Raji (cell line): ENCODE measurements around the gene OMP.

ENCODE experiments used
- POLR2A ChIP-seq: IDR thresholded peaks from 2 replicates; pipeline ENCODE4 v1.6.1; 2011; ENCODE audit warnings: low read depth, low read length, control low read depth; ENCODE audit not compliant: insufficient read depth

OMP gene

DNA sequence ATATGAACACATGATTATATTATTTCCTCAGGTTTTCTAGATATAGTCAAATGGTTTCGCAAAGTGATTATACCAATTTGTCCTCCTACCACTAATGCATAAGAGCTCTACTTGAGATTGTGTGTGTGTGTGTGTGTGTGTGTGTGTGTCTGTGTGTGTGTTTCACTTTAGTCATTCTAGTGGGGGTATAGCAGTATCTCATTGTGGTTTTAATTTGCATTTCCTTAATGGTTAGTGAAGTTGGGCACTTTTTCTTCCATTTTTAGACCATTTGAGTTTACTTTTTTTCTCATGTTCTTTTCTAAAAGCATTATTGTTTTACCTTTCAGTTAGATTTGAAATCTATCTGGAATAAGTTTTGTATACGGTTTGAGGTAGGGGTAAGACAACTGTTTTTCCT lies 23.0 kb upstream of the OMP start:
- TF ChIP-seq POLR2A, result no peak

DNA sequence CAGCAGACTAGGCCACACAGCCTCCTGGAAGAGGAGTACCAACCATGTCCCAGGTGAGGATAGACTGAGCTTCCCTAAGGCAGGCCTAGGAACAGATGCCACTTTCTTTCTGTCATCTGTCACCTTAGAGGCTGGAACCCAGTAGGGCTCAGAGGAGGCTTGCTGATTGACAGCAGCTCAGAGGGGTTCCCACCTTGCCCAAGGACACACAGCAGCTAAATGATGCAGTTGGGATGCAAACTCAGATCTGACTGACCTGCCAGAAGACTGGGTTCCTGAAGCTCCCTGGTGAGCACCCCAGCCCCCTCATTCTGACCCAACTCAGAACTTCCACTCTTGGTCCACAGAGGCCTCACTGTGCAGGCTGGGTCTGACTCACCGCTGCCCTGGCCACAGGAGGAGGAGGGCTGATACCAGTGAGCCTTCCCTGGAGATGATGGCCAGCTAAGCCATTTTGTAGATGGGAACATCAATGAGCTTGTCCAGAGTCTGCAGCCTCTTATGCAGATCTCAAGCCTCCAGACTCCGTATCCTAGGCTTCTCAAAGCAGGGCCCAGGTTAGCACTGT lies 21.9 kb upstream of the OMP start:
- TF ChIP-seq POLR2A, result no peak

DNA sequence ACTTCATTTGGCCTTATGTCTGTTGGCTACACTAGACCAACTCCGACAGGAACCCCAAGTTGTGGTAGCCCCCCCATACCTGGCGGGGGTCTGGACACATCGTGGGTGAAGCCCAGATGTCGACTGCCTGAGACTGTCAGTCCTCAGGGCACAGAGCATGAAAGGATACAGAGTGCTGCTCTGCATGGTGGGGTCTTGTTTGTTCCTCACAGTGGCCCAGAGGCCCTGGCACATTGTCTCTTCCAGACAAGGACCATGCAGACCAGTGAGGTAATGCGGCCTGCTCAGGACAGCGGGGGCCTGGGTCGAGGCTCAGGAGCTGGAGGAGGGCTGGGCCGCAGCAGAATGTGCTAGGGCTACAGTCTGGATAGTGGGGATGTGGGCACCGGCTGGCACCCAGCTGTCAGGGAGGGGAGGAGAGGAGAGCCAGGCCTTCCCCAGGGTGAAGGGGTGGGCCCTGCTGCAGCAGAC lies 21.2 kb upstream of the OMP start:
- TF ChIP-seq POLR2A, result no peak

DNA sequence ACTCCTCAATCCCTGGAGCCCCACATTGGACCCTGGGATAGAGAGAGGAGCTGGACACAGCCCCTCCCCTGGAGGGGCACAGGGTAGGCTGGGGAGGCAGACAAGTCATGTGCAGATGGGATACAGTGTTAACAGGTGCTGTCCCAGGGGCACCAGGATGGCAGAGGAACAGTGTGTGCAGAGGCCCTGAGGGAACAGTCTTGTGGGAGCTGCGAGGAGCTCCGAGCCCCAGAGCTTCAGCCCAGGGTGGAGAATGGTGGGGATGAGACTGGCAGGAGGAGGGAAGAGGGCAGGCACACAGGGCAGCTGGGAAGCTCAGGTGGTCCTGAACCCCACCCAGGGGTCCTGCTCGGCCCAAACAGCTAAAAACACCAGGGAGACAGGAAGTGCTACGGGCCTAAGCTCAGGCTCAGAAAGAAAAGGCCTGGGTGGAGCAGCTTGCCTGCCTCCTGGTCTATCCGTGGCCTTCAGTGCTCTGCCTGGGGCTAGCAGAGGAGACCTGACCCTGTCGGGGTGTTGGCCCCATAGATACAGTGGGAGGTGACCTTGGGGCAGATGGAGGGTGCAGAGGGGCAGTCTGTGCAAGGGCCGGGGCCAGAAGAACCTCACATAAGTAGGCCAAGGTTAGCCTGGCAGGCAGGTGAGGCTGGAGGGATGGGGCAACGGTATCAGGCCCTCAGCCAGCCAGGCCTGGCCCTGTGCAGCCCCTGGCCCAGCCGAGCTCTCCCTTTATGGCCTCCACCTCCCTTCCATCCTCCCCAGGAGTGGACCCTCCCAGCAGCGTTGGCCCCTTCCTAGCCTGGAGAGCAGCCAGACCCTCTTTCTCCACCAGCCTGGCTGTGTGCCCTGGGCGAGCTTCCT lies 20.4 kb upstream of the OMP start:
- no peak for TF ChIP-seq POLR2A

DNA sequence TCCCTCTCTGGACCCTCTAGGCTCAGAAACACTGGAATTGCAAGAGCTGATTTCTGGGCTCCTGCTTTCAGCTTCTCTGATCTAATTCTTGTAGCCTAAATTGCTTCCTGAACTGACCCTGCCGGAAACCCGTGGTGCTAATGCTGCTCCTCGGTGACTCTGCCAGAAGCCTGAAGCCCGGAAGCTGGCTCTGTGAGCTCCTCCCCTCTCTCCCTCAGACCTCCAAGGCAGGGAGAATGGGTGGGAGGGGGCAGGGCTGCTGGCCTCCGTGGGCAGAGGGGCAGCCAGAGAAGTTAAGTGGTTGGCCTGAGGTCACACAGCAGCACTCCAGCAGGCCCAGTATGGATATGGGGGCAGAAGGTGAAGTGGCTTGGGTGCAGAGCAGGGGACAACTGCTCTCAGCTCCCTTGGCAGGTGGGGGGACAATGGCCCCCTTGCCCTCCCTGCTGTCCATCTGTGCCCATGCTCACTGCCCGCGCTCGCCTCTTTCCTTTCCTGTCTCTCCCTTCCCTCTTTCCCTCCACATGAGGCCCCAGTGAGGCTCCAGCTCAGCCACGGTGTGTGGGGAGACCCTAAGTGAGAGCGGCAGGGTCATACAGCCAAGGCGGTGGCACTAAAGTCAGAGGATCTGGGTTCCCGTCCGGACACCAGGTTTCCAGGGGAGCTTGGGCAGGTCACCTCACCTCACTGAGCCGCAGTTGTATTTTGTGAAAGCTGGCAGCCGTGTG lies 19.6 kb upstream of the OMP start:
- TF ChIP-seq POLR2A, result no peak

DNA sequence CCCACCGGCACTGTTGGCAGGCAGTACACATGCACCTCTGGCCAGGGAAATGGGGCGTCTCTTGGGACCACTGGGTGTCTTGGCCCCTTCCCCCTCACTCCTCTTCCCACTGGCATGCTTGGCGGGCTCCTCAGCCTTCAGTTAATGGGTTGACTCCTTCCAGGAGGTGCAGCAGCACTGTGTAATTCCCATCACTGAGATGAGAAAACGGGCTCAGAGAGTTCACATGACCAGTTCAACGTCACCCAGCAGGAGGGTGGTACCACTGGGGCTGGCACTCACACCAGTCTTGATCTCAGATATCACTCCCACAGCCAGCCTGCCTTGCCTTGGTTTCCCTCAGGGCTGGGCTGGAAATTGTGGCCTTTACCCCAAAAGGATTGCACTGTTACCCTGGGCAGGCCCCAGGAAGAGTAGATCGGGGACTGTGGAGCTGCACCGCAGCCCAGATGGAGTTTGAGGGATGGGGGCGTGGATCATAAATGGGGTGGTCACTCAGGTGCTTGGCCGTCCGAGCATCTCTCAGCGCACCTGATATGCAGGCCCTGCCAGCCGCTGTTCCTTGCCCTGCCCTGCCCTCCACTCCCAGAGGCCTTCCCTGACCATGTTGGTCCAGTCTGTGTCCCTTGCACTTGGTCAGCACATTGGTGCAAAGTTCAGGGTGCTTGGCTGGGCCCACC lies 18.9 kb upstream of the OMP start:
- TF ChIP-seq POLR2A, result no peak

DNA sequence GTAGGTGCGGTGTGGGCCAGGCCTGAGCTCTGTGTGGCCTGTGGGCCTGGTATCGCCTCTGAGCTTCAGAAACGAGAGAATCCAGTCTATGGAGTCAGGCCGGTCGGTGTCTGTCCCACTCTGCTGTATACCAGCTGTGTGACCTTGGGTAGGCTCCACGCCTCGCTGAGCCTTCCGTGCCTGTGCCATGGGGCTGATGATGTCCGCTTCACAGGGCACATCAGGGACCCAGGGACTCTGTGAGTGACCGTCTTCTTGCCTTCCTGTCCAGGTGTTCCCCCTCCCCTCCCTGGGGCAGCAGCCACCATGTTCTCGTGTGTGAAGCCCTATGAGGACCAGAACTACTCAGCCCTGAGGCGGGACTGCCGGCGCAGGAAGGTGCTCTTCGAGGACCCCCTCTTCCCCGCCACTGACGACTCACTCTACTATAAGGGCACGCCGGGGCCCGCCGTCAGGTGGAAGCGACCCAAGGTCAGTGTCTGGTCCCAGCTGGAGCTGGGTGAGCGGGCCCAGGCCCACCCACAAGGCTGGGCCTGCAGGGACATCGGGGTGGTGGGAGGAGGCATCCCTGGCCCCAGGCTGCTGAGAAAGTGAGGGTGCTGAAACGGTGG lies 18.0 kb upstream of the OMP start:
- no peak for TF ChIP-seq POLR2A

DNA sequence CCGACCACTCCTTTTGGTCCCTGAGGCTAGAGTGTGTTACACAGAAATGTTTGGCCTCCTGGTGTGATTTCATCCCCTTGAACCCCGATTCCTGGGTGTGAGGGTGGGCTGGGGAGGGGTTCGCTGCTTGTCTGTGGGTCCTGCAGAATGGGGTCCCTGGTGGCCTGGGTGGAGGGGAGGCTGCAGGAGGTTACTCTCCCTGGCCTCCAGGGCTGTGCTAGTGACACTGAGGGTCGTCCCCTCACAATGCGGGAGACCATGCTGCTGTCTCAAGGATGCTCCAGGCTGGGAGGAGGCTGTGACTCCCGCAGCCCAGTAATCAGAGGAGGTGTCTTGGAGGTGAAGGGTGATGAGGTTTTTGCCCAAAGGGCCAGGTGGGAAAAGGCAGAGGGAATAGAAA lies 17.0 kb upstream of the OMP start:
- no peak for TF ChIP-seq POLR2A

DNA sequence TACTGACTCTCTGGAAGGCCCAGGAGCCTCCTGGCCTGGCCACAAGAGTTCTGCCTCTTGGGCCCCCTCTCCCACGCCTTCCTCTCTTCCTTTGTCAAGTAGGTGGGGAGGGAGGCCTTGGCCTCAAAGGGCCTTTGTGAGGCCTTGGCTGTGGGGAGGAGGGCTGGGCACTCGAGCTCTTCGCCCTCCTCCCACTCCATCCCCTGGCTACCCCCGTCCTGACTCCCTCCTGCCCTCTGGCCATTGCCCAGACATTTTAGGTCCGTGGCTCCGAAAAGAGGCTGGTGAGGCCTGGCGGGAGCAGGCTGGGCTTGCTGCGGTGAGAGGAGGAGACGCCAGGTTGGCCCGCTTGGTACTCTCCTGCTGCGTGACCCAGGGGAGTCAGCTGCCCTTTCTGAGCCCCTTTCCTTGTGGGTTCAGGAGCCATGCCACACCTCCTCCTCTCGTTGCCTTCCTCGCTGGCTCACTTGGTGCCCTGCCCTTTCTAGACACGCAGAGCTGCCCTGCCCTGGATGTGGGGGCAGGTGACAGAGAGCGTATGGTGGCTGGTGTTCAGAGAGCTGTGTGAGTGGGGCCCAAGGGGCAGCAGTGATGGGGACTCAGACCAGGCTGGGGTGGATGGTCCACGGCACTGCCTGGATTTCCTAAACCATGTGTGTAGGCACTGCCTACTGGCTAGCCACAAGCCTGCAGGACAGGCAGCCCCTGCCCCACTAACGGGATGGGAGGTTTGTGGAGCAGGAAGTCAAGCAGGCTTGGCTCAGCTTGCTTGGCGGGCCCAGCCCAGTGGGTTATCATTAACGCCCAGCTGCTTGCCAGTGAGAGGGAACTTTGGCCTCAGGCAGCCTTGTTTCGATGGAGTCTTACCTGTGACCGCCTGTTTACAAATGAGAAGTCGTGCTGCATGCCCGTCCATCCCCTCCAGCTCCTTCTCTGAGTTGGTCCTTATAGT lies 15.8 kb upstream of the OMP start:
- no peak for TF ChIP-seq POLR2A

DNA sequence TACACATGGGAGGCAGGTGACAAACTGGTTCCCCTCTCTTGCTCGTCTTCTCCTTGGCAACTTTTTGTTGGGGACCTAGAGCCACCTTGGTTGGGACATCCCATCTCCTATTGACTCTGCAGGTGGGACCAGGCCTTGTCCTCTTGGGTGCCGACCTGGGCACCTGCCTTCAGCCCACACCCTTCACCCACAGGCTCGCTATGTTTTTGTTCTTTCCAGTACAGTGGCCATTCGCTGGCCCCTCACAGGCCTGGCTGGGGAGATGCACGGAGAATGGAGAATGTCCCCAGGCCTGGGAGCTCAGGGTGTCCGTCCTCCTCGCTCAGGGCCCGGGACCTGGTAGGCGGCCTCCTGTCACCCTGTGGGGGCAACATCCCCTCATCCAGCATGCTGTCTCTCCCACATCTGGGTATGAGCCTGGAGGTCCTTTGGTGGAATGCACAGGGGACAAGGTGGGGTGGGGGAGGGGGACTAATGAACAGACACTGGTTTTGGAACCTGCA lies 14.9 kb upstream of the OMP start:
- no peak for TF ChIP-seq POLR2A

DNA sequence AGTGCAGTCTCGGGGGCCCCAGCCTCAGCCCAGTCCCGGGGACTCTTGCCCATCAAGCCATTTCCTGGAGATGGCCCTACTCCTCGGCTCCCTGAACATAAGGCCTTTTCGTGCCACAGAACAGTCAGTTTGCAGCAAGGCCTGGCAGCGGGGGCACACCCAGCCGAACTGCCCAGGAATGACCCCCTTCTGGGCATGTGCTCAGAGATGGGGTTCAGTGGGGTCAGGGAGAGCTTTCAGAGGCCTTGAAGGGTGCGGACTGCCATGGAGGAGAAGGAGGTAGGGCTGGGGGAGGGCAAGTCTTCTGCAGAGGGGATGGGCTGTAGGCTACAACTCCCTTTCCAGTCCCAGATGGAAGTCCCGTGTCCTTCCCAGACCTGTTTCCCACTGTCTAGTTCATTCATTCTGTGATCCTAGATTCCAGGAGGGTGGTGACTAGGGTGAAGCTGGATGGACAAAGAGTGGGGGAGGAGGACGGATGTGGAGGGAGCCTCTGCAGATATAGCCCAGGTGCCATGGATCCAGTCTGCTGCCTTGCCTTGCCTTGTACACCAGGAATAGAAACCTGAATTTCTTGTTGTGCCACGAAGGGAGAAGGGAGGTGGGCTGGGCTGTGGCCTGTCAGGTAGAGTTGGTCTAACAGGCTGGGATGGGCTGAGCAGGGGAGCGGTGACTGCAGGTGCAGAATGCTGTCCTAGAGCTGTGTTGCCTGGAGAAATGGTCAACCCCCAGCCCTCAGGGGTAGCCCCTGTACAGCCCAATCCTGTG lies 14.2 kb upstream of the OMP start:
- TF ChIP-seq POLR2A, result no peak

DNA sequence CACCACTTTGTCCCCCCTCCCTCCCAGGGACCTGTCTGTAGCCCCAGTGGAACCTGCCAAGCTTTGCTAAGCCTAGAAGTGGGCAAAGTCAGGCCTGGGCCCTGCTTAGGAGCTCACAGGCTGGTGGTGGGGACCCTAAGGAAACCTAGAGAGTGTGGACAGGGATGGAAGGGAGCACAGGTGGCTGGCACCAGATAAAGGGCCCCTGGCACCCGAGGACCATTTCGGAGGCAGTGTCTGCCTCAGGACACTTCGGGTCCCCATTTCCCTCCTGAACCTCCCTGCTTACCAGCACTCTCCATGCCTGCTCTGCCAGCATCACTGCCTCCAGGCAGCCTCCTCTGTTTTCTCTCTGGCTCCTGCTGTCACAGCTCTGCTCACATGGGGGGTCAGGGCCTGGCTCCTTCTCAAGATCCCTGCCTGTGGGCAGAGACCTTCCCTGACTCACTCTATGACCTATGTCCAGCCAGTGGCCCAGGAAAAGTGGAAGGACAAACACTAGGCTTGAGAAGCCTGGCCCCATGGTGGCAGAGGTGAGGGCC lies 13.6 kb upstream of the OMP start:
- TF ChIP-seq POLR2A, result no peak

DNA sequence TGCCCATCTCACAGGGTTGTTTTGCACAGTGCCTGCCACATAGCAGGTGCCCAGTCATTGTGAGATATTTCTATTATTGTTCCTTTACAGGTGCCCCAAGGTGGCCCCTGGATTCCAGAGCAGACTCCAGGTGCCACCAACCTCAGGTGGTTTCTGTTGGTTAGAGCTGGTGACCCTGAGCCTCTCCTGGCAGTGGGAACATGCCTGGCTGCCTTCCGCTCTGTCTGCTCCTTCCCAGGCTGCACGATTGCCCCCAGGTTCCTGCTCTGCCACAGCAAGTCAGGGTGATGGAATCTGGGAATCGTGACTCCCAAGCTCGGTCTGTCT lies 12.6 kb upstream of the OMP start:
- TF ChIP-seq POLR2A, result no peak
